GM21367 (cell line): ENCODE measurements around the gene FGF10.
A peak's percentile ranks its signal among the peaks of the same experiment; 100 is the strongest.

Experiments
- ATAC-seq: cut with Tn5 transposase; IDR thresholded peaks from one replicate; pipeline ENCODE4 v1.9.1; 2021; ENCODE audit not compliant: unreplicated experiment

Gene FGF10

GRCh38 chr5:44358421-44358820 lies 30.8 kb downstream of the FGF10 start:
- ATAC-seq, result no peak

GRCh38 chr5:44356231-44356630 lies 33.0 kb downstream of the FGF10 start:
- ATAC-seq, result no peak

GRCh38 chr5:44345871-44346270 lies 43.3 kb downstream of the FGF10 start:
- ATAC-seq, result no peak

- ATAC-seq, result no peak
Observed at GRCh38 chr5:44336708-44337107, 52.5 kb downstream of the FGF10 start.

GRCh38 chr5:44334622-44335021 lies 54.6 kb downstream of the FGF10 start:
- ATAC-seq, result no peak

GRCh38 chr5:44332285-44332971 lies 56.8 kb downstream of the FGF10 start:
- peak; percentile 74 for ATAC-seq

GRCh38 chr5:44331471-44332050 lies 57.7 kb downstream of the FGF10 start:
- ATAC-seq, result no peak

GRCh38 chr5:44329716-44330115 lies 59.5 kb downstream of the FGF10 start:
- ATAC-seq, result no peak

- no peak for ATAC-seq
Observed at GRCh38 chr5:44321144-44321725, 68.0 kb downstream of the FGF10 start.

- ATAC-seq, result no peak
Observed at GRCh38 chr5:44320188-44320587, 69.0 kb downstream of the FGF10 start.

- ATAC-seq, result no peak
Observed at GRCh38 chr5:44318883-44319282, 70.3 kb downstream of the FGF10 start.

GRCh38 chr5:44312374-44312773 lies 76.8 kb downstream of the FGF10 start:
- ATAC-seq, result no peak

GRCh38 chr5:44300551-44300950 lies 88.7 kb downstream of the FGF10 start:
- no peak for ATAC-seq

- ATAC-seq, result no peak
Observed at GRCh38 chr5:44299394-44299793, 89.8 kb downstream of the FGF10 start.

- no peak for ATAC-seq
Observed at GRCh38 chr5:44294516-44294915, 94.7 kb downstream of the FGF10 start.

- no peak for ATAC-seq
Observed at GRCh38 chr5:44292736-44293135, 96.5 kb downstream of the FGF10 start.

- no peak for ATAC-seq
Observed at GRCh38 chr5:44278469-44278868, 110.8 kb downstream of the FGF10 start.

- no peak for ATAC-seq
Observed at GRCh38 chr5:44275908-44276307, 113.3 kb downstream of the FGF10 start.

GRCh38 chr5:44275329-44275728 lies 113.9 kb downstream of the FGF10 start:
- no peak for ATAC-seq

- ATAC-seq, result no peak
Observed at GRCh38 chr5:44267909-44268308, 121.3 kb downstream of the FGF10 start.

GRCh38 chr5:44266882-44267576 lies 122.2 kb downstream of the FGF10 start:
- ATAC-seq, result no peak

GRCh38 chr5:44265713-44266112 lies 123.5 kb downstream of the FGF10 start:
- ATAC-seq, result no peak
